NCI-H82 (cell line): Measurements from ENCODE around the gene ZBTB22.
A peak's percentile ranks its signal among the peaks of the same experiment; 100 is the strongest.
"Not testable (repeated sequence)": the region's sequence is repeated elsewhere in the genome, so short reads cannot be mapped to it uniquely, and the experiment has no call there.

Source experiments
- DNase-seq: peaks from one replicate; lab custom pipeline; 2025; lab: John Stamatoyannopoulos, UW

ZBTB22 gene

GRCh38 chr6:33317669-33318425 lies at the start of gene ZBTB22:
Gene ZBTB22 (minus strand): TSS chr6:33317744. CDS start chr6:33316916, 828 bp downstream.
- DNase-seq = peak; percentile 100

- DNase-seq = peak; percentile 43
Observed at GRCh38 chr6:33367009-33367714, 49.6 kb upstream of the ZBTB22 start.

DNA sequence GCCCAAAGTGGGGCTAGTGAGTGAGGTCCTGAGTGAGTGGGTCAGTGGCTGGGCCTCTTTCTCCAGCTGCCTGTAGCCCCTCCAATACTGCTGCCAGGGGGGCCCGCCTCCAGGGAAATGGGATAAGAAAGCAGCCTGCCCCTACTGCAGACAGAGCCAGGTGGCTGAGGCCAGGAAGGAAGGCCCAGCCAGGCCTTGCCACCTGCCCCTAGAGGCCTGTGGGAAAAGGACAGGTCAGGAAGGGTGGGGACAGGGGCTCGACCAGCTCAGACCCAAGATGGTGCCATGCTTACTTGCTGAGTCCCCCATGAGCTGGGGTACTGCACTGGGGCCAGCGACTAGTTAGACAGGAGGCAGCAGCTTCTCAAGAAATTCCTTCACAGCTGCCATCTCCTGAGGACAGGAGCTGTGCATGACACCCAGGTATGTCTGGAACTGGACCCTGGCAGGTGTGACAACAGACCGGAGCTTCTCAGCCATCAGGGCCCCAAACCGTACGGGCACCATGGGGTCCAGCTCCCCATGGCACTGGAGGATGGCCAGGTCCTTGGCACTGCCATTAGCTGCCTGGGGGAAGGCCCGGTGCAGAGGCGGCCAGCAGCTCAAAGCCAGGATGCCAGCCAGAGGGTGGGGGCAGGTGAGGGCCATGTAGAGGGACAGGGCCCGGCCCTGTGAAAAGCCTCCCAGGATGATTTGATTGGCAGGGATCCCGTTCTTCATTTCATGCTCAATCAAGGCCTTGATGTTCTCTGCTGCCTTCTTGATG lies 47.8 kb upstream of the ZBTB22 start:
- peak; percentile 60 for DNase-seq

GRCh38 chr6:33364475-33365205 lies 47.1 kb upstream of the ZBTB22 start:
- peak; percentile 64 for DNase-seq

DNA sequence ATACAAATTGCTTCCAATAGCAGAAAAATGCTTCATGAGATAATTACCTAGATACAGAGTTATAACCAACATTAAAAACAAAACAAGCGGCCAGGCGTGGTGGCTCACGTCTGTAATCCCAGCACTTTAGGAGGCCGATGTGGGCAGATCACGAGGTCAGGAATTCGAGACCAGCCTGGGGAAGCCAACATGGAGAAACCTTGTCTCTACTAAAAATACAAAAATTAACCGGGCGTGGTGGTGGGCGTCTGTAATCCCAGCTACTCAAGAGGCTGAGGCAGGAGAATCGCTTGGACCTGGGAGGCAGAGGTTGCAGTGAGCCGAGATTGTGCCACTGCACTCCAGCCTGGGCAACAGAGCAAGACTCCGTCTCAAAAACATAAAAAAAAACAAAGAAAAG lies 45.9 kb upstream of the ZBTB22 start:
- not testable (repeated sequence) for DNase-seq

DNA sequence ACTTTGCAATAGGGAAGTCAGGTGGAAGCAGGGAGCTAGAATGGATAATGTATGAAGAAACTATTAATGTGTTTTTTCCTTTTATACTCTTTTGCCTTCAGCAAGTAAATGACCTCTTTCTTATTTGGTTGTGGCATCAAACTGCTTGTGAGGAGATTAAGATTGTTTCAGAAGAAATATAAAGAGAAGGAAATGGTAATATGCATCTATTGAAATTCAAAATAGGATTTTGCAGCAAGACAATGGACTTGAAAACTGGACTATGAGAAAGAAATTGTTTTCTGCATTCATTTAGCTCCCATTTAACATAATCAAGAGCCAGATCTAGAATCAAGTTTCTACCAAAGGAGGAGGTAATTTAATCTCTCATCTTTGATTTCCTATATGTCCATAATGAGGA lies 41.8 kb upstream of the ZBTB22 start:
- DNase-seq = no peak

DNA sequence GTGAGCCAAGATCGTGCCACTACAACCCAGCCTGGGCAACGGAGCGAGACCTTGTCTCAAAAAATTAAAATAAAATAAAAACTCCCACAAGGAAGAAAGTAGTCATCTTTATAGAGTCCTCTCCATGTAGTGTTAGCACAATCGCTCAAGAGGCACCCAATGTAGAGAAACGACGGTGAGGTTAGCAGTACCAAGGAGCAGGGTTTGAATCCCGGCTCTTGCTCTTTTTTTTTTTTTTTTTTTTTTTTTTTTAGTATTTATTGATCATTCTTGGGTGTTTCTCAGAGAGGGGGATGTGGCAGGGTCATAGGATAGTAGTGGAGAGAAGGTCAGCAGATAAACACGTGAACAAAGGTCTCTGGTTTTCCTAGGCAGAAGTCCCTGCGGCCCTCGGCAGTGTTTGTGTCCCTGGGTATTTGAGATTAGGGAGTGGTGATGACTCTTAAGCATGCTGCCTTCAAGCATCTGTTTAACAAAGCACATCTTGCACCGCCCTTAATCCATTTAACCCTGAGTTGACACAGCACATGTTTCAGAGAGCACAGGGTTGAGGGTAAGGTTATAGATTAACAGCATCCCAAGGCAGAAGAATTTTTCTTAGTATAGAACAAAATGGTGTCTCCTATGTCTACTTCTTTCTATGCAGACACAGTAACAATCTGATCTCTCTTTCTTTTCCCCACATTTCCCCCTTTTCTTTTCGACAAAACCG lies 39.8 kb upstream of the ZBTB22 start:
- DNase-seq = peak; percentile 91

- DNase-seq = no peak
Observed at GRCh38 chr6:33356295-33356694, 38.8 kb upstream of the ZBTB22 start.

GRCh38 chr6:33355860-33356259 lies 38.3 kb upstream of the ZBTB22 start:
- DNase-seq = not testable (repeated sequence)

- no peak for DNase-seq
Observed at GRCh38 chr6:33347816-33348215, 30.3 kb upstream of the ZBTB22 start.

- not testable (repeated sequence) for DNase-seq
Observed at GRCh38 chr6:33346972-33347371, 29.4 kb upstream of the ZBTB22 start.

GRCh38 chr6:33344701-33345697 lies 27.5 kb upstream of the ZBTB22 start:
- DNase-seq = peak; percentile 93

DNA sequence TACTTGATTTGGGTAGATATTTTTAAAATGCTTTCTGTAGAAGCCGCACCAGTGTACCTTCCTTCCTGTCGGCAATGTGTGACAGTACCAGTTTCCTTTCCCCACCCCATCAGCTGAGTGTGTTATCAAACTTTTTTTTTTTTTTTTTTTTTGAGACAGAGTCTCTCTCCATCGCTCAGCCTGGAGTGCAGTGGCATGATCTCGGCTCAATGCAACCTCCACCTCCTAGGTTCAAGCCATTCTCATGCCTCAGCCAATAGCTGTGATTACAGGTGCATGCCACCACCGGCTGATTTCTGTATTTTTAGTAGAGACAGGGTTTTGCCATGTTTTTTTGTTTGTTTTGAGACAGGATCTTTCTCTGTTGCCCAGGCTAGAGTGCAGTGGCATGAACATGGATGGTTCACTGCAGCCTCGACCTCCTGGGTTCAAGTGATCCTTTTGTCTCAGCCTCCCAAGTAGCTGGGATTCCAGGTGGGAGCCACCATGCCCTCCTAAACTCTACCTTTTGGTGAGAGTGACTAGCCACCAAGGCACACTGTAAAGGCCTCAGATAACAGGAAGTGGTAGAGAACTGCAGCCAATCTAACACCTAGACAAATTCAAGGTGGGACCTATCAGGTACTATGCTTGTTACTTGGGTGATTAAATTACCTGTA lies 26.5 kb upstream of the ZBTB22 start:
- no peak for DNase-seq

GRCh38 chr6:33343606-33343952 lies 26.0 kb upstream of the ZBTB22 start:
- DNase-seq = not testable (repeated sequence)

- DNase-seq = no peak
Observed at GRCh38 chr6:33339193-33339592, 21.6 kb upstream of the ZBTB22 start.

GRCh38 chr6:33336495-33336894 lies 19.0 kb upstream of the ZBTB22 start:
- DNase-seq = no peak

- DNase-seq = no peak
Observed at GRCh38 chr6:33335916-33336315, 18.4 kb upstream of the ZBTB22 start.

- no peak for DNase-seq
Observed at GRCh38 chr6:33333666-33334065, 16.1 kb upstream of the ZBTB22 start.

DNA sequence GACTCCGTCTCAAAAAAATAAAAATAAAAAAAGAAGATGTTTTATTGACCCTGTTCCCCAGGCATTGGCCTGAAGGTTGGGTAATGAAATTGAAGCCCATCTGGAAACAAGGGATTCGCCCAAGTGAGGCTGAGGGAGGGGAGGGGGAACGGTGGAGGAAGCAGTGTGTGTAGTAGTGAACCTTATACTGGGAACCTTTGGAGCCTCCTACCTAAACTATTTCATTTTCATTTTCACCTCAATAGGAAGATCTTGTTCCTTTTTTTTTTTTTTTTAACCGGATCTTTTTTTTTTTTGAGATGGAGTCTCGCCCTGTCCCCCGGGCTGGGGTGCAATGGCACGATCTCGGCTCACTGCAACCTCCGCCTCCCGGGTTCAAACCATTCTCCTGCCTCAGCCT lies 13.2 kb upstream of the ZBTB22 start:
- DNase-seq = no peak

- peak; percentile 68 for DNase-seq
Observed at GRCh38 chr6:33329058-33329457, 11.5 kb upstream of the ZBTB22 start.
